H1 (cell line): Measurements from ENCODE around the gene POLD1. TPM values are rescaled to one million over a fixed set of nuclear protein-coding genes. Genes with fewer than 3 reads are reported as not detected.

Experiments
- E2F6 ChIP-seq: IDR thresholded peaks from 2 replicates; pipeline ENCODE4 v1.6.1; 2012; ENCODE audit warnings: inconsistent platforms
- polyA plus RNA-seq, 7 experiments: library from polyadenylated mRNA; depleted of rRNA in 3 of 7; stranded (reverse) in 5 of 7; unstranded in 2 of 7; fragments of >200 nt in 5 of 7; fragments of 200-250 nt in 2 of 7; gene quantifications; 1 replicate in 5 of 7; 2 replicates in 1 of 7; 4 replicates in 1 of 7; pipeline versions ENCODE4 v1.2.1 to v1.2.3, GENCODE V29; 2011 to 2013; ENCODE audit warnings: missing spikeins in 2 of 7, mixed read lengths in 2 of 7
- total RNA-seq: library from RNA; stranded (reverse); fragmentation: NEBNext Ultra II Directional; extraction: Animal tissue kit (Norgen Biotek cat#: 25700); gene quantifications from 2 replicates; pipeline ENCODE4 v1.2.1, GENCODE V29; 2021

POLD1 gene
- total and polyA plus RNA-seq, 2 of the 8 experiments (the other 6 are each of a cell fraction or from before 2014, with no cell fraction given), result 141 to 142 TPM

- TF ChIP-seq E2F6, result no peak
Observed at GRCh38 chr19:50459067-50459456, 74.9 kb downstream of the POLD1 start (continued).
